H9 (cell line): ENCODE measurements around the gene ING5. TPM values are rescaled to one million over a fixed set of nuclear protein-coding genes. Genes with fewer than 3 reads are reported as not detected.

Experiments
- DNase-seq: peaks from one replicate; pipeline ENCODE4 v3.0.0-alpha.2; 2017
- H2AFZ ChIP-seq: one replicate; pipeline ENCODE4 v1.6.1; 2013; ENCODE audit warnings: mild to moderate bottlenecking, low read length, control low read depth, moderate library complexity
- H2AK5ac ChIP-seq: 2 replicates; pipeline ENCODE4 v1.6.1; 2013; ENCODE audit warnings: low read length, control low read depth, mixed read lengths; ENCODE audit not compliant: insufficient read length
- H2BK120ac ChIP-seq: one replicate; pipeline ENCODE4 v1.6.1; 2013; ENCODE audit warnings: low read depth, mild to moderate bottlenecking, low read length, control low read depth, inconsistent platforms; ENCODE audit not compliant: poor library complexity, severe bottlenecking
- H2BK12ac ChIP-seq: 2 replicates; pipeline ENCODE4 v1.6.1; 2013; ENCODE audit warnings: low read length, control low read depth, mixed read lengths, low read depth; ENCODE audit not compliant: insufficient read length
- H2BK15ac ChIP-seq: 2 replicates; pipeline ENCODE4 v1.6.1; 2013; ENCODE audit warnings: low read depth, low read length, control low read depth
- H2BK20ac ChIP-seq: one replicate; pipeline ENCODE4 v1.6.1; 2013; ENCODE audit warnings: low read depth, mild to moderate bottlenecking, low read length, control low read depth, inconsistent platforms; ENCODE audit not compliant: poor library complexity, severe bottlenecking
- H2BK5ac ChIP-seq: 2 replicates; pipeline ENCODE4 v1.6.1; 2013; ENCODE audit warnings: low read length, control low read depth, mixed read lengths; ENCODE audit not compliant: insufficient read length
- H3K14ac ChIP-seq: 2 replicates; pipeline ENCODE4 v1.6.1; 2013; ENCODE audit warnings: low read length, control low read depth; ENCODE audit not compliant: insufficient read depth
- H3K18ac ChIP-seq: 2 replicates; pipeline ENCODE4 v1.6.1; 2013; ENCODE audit warnings: low read depth, mild to moderate bottlenecking, mixed read lengths, low read length, control low read depth; ENCODE audit not compliant: insufficient read length
- H3K23ac ChIP-seq: 2 replicates; pipeline ENCODE4 v1.6.1; 2013; ENCODE audit warnings: low read length, control low read depth, mixed read lengths, low read depth; ENCODE audit not compliant: insufficient read length
- H3K23me2 ChIP-seq: 2 replicates; pipeline ENCODE4 v1.6.1; 2013; ENCODE audit warnings: low read depth, mild to moderate bottlenecking, mixed read lengths, low read length, control low read depth; ENCODE audit not compliant: insufficient read length, poor library complexity, severe bottlenecking
- H3K27ac ChIP-seq: 2 replicates; pipeline ENCODE4 v1.5.1; 2013; ENCODE audit warnings: low read length, control low read depth, mixed read lengths, low read depth; ENCODE audit not compliant: insufficient read length
- H3K27me3 ChIP-seq: 2 replicates; pipeline ENCODE4 v1.6.1; 2013; ENCODE audit warnings: low read length, control low read depth, inconsistent platforms; ENCODE audit not compliant: insufficient read depth
- H3K4ac ChIP-seq: 2 replicates; pipeline ENCODE4 v1.6.1; 2013; ENCODE audit warnings: low read depth, mild to moderate bottlenecking, control low read depth, inconsistent platforms, low read length, moderate library complexity
- H3K4me1 ChIP-seq: 2 replicates; pipeline ENCODE4 v1.6.1; 2013; ENCODE audit warnings: low read length, control low read depth, inconsistent platforms; ENCODE audit not compliant: insufficient read depth
- H3K4me2 ChIP-seq: 2 replicates; pipeline ENCODE4 v1.6.1; 2013; ENCODE audit warnings: low read length, control low read depth, mixed read lengths; ENCODE audit not compliant: insufficient read length, insufficient read depth
- H3K56ac ChIP-seq: 2 replicates; pipeline ENCODE4 v1.6.1; 2013; ENCODE audit warnings: low read depth, mild to moderate bottlenecking, mixed read lengths, low read length, control low read depth; ENCODE audit not compliant: insufficient read length
- H3K79me1 ChIP-seq: 2 replicates; pipeline ENCODE4 v1.6.1; 2013; ENCODE audit warnings: low read depth, mild to moderate bottlenecking, moderate library complexity, low read length, control low read depth, inconsistent platforms; ENCODE audit not compliant: insufficient read depth, poor library complexity, severe bottlenecking
- H3K79me2 ChIP-seq: 2 replicates; pipeline ENCODE4 v1.6.1; 2013; ENCODE audit warnings: low read length, control low read depth, inconsistent platforms; ENCODE audit not compliant: insufficient read depth
- H3K9ac ChIP-seq: 2 replicates; pipeline ENCODE4 v1.6.1; 2013; ENCODE audit warnings: low read length, control low read depth, mixed read lengths; ENCODE audit not compliant: insufficient read length; ENCODE audit errors: extremely low read depth
- H3K9me3 ChIP-seq: one replicate; pipeline ENCODE4 v1.6.1; 2013; ENCODE audit warnings: low read depth, low read length, inconsistent platforms; ENCODE audit not compliant: control insufficient read depth
- H3T11ph ChIP-seq: one replicate; pipeline ENCODE4 v1.6.1; 2013; ENCODE audit warnings: mild to moderate bottlenecking, low read length, control low read depth, inconsistent platforms
- H4K20me1 ChIP-seq: one replicate; pipeline ENCODE4 v1.6.1; 2013; ENCODE audit not compliant: control insufficient read depth, insufficient read length, insufficient read depth
- H4K5ac ChIP-seq: 2 replicates; pipeline ENCODE4 v1.6.1; 2013; ENCODE audit warnings: low read depth, mild to moderate bottlenecking, mixed read lengths, low read length, control low read depth; ENCODE audit not compliant: insufficient read length
- H4K8ac ChIP-seq: replicated peaks from 2 replicates; pipeline ENCODE4 v1.6.1; 2013; ENCODE audit warnings: low read length, control low read depth, mixed read lengths, low read depth; ENCODE audit not compliant: insufficient read length
- H4K91ac ChIP-seq: 2 replicates; pipeline ENCODE4 v1.6.1; 2013; ENCODE audit warnings: low read depth, mild to moderate bottlenecking, moderate library complexity, mixed read lengths, low read length, control low read depth; ENCODE audit not compliant: insufficient read length
- H3K27ac Mint-ChIP-seq, 3 experiments: 2 replicates in 2 of 3; 3 replicates in 1 of 3; pipeline ENCODE4 v1.8.0; 2020 to 2021; ENCODE audit warnings: mixed read lengths in 3 of 3, mild to moderate bottlenecking in 1 of 3, moderate library complexity in 1 of 3
- H3K27me3 Mint-ChIP-seq: 2 replicates; pipeline ENCODE4 v1.8.0; 2021; ENCODE audit warnings: low read depth, mild to moderate bottlenecking, moderate library complexity, mixed read lengths
- H3K36me3 Mint-ChIP-seq, 3 experiments: 2 replicates in 2 of 3; 3 replicates in 1 of 3; pipeline ENCODE4 v1.8.0; 2020 to 2021; ENCODE audit warnings: low read depth in 3 of 3, mixed read lengths in 3 of 3; ENCODE audit not compliant: insufficient read depth in 1 of 3
- H3K4me1 Mint-ChIP-seq, 2 experiments: 2 replicates each; pipeline ENCODE4 v1.8.0; 2020; ENCODE audit warnings: mixed read lengths in 2 of 2
- H3K4me3 Mint-ChIP-seq, 2 experiments: 2 replicates in 1 of 2; 3 replicates in 1 of 2; pipeline ENCODE4 v1.8.0; 2020 to 2021; ENCODE audit warnings: mild to moderate bottlenecking in 2 of 2, mixed read lengths in 2 of 2, moderate library complexity in 1 of 2
- H3K9me3 Mint-ChIP-seq, 2 experiments: 2 replicates in 1 of 2; 3 replicates in 1 of 2; pipeline ENCODE4 v1.8.0; 2020; ENCODE audit warnings: mild to moderate bottlenecking in 2 of 2, mixed read lengths in 2 of 2, moderate library complexity in 1 of 2
- WGBS: extraction: QIAGEN DNeasy Blood & Tissue Kit; methylation state at CpG from one replicate; pipeline ENCODE4 v1.1.7; 2013; ENCODE audit warnings: missing lambda C conversion rate, low lambda C conversion rate, mixed read lengths; ENCODE audit not compliant: insufficient read length; ENCODE audit errors: extremely low coverage; 5-methylcytosine and 5-hydroxymethylcytosine counted together
- total RNA-seq: library from RNA; stranded (reverse); gene quantifications from 2 replicates; pipeline ENCODE4 v1.2.1, GENCODE V29; 2021
- TF ChIP-seq, protein P1 (sequence below): fragments of 200-600 bp; sonication (generic); conservative IDR thresholded peaks from 3 replicates; pipeline ENCODE4 v1.8.0; 2021; ENCODE audit warnings: antibody characterized with exemption, mild to moderate bottlenecking

The ING5 gene
- total RNA-seq, 1 experiment from 2014 or later: 66.0 TPM

DNA sequence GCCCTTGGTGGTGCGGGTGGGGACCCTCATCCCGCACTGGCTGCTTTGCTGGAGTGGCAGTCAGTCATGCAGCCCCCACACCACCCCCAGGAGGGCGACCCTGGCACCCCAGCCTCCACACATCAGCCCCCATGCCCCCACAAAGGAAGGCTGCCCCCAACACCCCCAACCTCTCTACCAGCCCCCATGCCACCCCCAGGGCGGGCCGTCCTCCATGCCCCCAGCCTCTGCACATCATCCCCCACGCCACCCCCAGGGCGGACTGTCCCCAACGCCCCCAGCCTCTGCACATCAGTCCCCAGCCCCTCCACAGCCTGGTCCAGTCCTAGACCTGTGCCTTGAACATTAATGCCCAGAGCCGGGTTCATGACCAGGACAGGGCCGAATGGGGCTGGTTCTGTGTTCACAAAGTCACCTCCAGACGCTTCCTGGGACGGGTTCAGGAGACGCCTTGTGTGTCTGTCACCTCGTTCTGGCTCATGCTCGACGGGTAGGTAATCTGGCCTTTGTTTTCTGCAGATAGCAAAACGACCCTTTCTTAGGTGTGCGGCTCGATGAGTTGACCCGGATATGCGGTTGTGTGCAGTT lies 50.9 kb downstream of the ING5 start:
- Histone ChIP-seq H2BK120ac (no peak overlapping the region), H3K4me2 (no peak overlapping the region), H4K5ac (no peak overlapping the region), H2AK5ac (no peak overlapping the region), H3K56ac (no peak overlapping the region), H4K8ac (no peak overlapping the region), H2BK15ac (no peak overlapping the region), H3K79me2 (no peaks in the 10 kb centered on the region), H3K23me2 (no peaks in the 10 kb centered on the region), H3K27ac (no peak overlapping the region), H4K20me1 (no peaks in the 10 kb centered on the region), H3K18ac (no peak overlapping the region), H2BK20ac (no peak overlapping the region), H3K9ac (no peak overlapping the region), H3K27me3 (no peaks in the 10 kb centered on the region), H3K4me1 (no peaks in the 10 kb centered on the region), H3K14ac (no peak overlapping the region), H3K23ac (no peak overlapping the region), H3K9me3 (no peaks in the 10 kb centered on the region), H3K79me1 (no peaks in the 10 kb centered on the region), H2BK5ac (no peak overlapping the region), H3T11ph (no peak overlapping the region), H2AFZ (no peak overlapping the region), H3K4ac (no peak overlapping the region), H4K91ac (no peak overlapping the region), H2BK12ac (no peak overlapping the region)
- H3K27ac Mint-ChIP-seq: 0 out of 7 replicates have a peak overlapping the region, but pooled peaks of 1 of the 3 experiments have one; percentile 55
- no peaks in the 10 kb centered on the region for H3K27me3 Mint-ChIP-seq
- TF ChIP-seq, protein P1, sequence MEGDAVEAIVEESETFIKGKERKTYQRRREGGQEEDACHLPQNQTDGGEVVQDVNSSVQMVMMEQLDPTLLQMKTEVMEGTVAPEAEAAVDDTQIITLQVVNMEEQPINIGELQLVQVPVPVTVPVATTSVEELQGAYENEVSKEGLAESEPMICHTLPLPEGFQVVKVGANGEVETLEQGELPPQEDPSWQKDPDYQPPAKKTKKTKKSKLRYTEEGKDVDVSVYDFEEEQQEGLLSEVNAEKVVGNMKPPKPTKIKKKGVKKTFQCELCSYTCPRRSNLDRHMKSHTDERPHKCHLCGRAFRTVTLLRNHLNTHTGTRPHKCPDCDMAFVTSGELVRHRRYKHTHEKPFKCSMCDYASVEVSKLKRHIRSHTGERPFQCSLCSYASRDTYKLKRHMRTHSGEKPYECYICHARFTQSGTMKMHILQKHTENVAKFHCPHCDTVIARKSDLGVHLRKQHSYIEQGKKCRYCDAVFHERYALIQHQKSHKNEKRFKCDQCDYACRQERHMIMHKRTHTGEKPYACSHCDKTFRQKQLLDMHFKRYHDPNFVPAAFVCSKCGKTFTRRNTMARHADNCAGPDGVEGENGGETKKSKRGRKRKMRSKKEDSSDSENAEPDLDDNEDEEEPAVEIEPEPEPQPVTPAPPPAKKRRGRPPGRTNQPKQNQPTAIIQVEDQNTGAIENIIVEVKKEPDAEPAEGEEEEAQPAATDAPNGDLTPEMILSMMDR: no peak
- H3K4me3 Mint-ChIP-seq: no peak overlapping the region
- H3K4me1 Mint-ChIP-seq: no peaks in the 10 kb centered on the region
- no peaks in the 10 kb centered on the region for H3K9me3 Mint-ChIP-seq
- no CpG with 5 or more reads among the region's 21 CpGs for WGBS
- H3K36me3 Mint-ChIP-seq: peaks cover 8 to 36% (median 26%) of the 10 kb centered on the region in 3 experiments; a peak in 6 of 7 replicates
- no peak for DNase-seq
